ENCODE data around the gene SEMA4C.

DNA sequence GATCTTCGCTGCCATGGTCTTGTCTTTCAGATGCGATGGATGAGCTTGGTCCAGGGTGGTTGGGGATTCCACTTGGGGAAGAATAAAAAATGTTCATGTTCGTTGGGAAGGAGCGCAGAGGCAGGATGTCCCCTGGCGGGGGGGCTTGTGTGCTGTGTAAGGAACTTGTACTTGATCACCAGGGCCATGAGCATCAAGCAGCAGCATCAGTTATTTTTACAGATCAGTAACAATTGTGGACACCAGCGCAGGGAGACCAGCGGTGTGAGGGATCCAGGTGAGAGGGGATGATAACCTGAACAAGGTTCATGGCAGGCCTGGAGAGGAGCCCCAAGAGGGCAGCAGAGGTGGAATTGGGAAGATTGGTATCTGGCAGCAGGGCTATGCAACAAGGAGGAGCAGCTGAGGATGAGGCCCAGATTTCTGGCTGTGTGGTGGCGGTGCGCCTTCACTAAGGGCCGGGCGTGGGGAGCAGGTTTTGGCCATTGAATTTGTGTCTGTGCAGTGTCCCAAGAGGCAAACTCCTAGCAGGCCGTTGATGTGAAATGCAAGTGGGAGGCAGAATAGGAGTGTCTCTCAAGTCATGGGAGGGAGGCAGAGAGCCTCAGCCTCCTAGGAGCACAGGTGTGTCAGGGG, 49.9 kb downstream of the SEMA4C start:
- TF ChIP-seq, protein P1, sequence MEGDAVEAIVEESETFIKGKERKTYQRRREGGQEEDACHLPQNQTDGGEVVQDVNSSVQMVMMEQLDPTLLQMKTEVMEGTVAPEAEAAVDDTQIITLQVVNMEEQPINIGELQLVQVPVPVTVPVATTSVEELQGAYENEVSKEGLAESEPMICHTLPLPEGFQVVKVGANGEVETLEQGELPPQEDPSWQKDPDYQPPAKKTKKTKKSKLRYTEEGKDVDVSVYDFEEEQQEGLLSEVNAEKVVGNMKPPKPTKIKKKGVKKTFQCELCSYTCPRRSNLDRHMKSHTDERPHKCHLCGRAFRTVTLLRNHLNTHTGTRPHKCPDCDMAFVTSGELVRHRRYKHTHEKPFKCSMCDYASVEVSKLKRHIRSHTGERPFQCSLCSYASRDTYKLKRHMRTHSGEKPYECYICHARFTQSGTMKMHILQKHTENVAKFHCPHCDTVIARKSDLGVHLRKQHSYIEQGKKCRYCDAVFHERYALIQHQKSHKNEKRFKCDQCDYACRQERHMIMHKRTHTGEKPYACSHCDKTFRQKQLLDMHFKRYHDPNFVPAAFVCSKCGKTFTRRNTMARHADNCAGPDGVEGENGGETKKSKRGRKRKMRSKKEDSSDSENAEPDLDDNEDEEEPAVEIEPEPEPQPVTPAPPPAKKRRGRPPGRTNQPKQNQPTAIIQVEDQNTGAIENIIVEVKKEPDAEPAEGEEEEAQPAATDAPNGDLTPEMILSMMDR (IDR thresholded peaks at IDR 0.05; ENCODE audit: low read depth, low read length): no peak
- TF ChIP-seq EZH2phosphoT487 (IDR thresholded peaks at IDR 0.05; ENCODE audit: low read depth): no peak

All from OCI-LY3 (cell line).